ENCODE results near the gene PMAIP1.
"Not testable (repeated sequence)": the region's sequence is repeated elsewhere in the genome, so short reads cannot be mapped to it uniquely, and the experiment has no call there.

PMAIP1 gene

DNA sequence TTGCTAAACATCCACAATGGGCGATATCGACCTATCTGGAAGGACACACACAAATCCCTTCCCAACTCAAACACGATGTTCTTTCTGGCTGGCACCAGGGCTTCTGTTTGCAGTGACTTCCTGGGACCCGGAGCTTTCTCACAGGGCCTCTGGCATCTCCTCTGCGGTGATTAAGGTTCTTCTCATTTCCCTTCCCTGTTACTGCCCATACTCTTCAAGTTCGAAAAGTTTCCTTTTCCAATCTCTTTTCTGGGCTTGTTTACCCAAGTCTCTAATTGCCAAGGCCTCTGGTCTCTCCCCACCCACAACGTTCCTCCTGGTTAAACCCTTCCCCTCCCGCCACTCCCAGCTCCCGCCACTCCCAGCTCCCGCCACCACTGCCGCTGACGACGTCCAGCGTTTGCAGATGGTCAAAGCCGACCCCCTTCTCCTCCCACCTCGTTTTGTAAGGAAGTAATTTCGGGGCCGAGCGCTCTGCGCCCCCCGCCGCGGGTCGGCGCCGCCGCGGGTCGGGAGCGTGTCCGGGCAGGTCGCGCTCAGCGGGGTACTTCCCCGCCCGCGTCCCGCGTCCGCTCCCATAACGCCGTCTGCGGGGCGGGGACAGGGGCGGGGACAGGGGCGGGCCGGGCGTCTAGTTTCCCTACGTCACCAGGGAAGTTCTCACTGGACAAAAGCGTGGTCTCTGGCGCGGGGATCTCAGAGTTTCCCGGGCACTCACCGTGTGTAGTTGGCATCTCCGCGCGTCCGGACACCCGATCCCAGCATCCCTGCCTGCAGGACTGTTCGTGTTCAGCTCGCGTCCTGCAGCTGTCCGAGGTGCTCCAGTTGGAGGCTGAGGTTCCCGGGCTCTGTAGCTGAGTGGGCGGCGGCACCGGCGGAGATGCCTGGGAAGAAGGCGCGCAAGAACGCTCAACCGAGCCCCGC lies at the start of gene PMAIP1:
TSS of gene PMAIP1 (plus strand) at position 699 of the 924 bp plus-strand sequence. CDS start at position 881, 182 bp downstream.
- TF ChIP-seq, protein P1, sequence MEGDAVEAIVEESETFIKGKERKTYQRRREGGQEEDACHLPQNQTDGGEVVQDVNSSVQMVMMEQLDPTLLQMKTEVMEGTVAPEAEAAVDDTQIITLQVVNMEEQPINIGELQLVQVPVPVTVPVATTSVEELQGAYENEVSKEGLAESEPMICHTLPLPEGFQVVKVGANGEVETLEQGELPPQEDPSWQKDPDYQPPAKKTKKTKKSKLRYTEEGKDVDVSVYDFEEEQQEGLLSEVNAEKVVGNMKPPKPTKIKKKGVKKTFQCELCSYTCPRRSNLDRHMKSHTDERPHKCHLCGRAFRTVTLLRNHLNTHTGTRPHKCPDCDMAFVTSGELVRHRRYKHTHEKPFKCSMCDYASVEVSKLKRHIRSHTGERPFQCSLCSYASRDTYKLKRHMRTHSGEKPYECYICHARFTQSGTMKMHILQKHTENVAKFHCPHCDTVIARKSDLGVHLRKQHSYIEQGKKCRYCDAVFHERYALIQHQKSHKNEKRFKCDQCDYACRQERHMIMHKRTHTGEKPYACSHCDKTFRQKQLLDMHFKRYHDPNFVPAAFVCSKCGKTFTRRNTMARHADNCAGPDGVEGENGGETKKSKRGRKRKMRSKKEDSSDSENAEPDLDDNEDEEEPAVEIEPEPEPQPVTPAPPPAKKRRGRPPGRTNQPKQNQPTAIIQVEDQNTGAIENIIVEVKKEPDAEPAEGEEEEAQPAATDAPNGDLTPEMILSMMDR (conservative IDR thresholded peaks at IDR 0.05): no peak
- H3K27ac ChIP-seq: peak within 1 kb of the TSS; percentile 80

DNA sequence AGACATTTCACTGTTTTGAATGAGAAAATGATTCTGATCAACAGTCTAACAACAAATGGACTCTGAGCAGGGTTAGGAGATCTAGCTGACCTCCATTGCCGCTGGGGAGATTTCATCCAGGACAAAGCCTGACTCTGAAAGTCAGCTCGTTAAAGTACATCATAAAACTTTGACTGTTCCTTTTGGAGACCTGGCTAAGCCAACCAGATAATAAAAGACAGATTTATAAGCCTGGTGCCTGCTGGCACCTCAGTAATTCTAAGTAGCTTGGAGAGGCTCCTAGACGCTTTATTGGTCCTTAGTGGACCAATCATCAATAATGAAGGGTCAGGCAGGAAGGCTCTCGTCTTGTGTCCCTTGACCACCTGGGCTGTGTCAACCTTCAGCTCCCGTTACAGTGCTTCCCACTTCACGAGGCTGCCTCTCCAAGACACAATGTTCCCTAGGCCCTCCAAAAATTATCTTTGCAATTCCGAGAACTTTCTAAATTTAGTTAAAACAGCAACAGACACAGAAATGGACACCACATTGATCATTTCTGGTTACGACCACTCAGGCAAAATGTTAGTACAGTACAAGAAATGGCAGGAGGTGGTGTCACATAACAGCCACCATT lies 47.9 kb upstream of the PMAIP1 start:
- H3K27ac ChIP-seq: peak overlapping the region; percentile 52
- TF ChIP-seq, protein P1 (conservative IDR thresholded peaks at IDR 0.05): no peak

DNA sequence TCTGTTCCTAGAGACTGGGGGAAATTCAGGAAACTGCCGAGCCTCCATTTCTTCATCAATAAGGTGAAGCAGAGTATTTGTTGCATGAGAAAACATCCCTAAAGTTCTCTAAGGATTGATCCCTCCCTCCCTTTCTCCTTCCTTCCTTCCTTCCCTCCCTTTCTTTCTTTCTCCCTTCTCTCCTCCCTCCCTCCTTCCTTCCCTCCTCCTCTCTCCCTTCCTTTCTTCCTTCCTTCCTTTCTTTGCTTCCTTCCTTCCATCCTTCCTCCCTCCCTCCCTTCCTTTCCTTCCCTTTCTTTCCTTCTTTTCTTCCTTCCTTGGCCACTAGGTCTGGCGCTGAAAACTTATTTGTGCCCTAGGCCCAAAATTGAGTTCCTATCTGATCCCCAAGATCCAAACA lies 47.2 kb upstream of the PMAIP1 start:
- peak overlapping the region; percentile 52 for H3K27ac ChIP-seq
- TF ChIP-seq, protein P1 (conservative IDR thresholded peaks at IDR 0.05): no peak

DNA sequence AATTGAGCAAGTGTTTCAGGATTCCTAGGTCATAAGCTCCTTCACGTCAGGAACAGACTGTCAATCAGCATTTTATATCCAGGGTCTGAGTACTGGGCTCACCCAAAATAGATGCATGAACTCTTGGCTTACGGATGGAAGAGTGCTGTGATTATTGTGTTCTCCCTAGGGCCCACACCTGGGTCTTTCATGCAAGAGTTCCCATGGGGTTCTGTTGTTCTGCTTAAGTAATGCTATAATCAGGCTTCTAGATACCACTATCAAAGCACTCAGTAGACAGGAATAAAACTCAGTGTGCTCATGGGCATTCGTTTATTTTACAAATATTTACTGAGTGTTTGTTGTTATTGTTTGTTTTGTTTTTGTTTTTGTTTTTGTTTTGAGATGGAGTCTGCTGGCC lies 46.4 kb upstream of the PMAIP1 start:
- H3K27ac ChIP-seq: no peak overlapping the region
- TF ChIP-seq, protein P1 (conservative IDR thresholded peaks at IDR 0.05): no peak

DNA sequence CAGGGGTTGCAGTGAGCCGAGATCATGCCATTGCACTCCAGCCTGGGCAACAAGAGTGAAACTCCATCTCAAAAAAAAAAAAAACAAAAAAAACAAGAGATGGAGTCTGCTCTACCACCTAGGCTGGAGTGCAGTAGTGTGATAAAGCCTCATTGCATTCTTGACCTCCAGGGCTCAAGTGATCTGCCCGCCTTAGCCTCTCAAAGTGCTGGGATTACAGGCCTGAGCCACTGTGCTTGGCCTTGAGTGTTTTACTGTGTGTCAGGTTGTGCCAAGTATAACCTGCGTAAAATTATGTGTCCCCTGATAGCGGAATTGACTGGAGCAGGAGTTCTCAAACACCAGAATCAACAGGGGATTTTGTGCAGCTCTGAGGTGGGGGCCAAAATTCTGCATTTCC lies 45.8 kb upstream of the PMAIP1 start:
- not testable (repeated sequence) for H3K27ac ChIP-seq

DNA sequence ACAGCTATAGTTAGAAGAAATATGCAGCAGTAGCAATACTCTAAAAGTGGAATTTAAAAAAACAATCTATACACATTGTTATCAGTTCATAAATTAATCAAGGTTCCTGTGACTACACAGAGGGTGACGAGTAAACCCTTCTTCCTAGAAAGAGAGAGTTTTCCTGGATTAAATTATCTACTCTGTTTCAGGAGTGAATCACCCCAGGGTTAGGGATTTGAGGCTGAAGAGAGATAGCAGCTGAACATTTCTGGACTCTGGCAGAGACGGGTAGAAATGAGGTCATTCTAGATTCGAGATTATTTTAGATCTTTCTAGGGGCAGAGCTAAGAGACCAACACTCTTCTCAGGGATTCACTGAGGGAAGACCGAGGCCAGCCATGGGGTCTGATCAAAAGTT lies 38.8 kb upstream of the PMAIP1 start:
- TF ChIP-seq, protein P1 (conservative IDR thresholded peaks at IDR 0.05): no peak
- no peak overlapping the region for H3K27ac ChIP-seq

DNA sequence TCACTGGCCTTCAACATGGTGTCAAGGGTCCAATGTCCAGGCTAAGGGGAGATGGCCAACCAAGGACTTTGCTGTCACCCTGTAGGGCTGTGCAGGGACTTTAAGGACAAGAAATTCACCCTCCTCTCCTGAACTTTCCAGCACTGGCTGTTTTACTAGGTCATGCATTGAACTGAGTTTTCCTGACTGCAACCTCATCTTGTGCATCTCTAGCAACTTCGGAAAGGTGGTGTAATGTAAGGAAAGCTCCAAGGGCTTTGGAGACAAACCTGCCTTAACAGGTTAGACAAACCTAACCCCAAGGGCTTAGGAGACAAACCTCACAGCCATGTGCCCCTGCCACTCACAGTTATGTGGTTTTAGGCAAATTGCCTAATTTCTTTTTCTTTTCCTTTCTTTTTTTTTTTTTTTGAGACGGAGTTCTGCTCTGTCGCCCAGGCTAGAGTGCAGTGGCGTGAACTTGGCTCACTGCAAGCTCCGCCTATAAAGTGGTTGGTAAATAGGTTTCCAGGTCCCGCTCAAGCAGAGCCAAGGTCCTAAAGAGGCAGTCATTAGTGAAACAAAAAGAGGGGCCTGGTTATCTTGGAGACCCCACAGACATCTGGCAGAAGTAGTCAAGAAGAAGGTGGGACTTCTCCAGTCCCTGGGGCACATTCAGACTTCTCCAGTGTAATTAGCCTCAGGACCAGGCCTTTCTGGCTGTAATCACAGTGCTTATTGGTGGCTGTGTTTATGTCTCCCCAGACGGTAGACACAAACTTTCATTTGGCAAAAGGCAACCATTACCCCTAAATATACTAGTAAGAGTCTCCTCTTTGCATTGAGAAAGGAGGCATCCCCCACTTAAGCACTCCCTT lies 37.6 kb upstream of the PMAIP1 start:
- TF ChIP-seq, protein P1 (conservative IDR thresholded peaks at IDR 0.05): no peak
- H3K27ac ChIP-seq: no peak overlapping the region

Data from VCaP (cell line).